COLO829 (cell line): ENCODE data around the gene SPTAN1.

Experiments used
- DNase-seq: peaks from one replicate; pipeline ENCODE4 v3.0.0; 2012; ENCODE audit warnings: low spot score

SPTAN1 gene

GRCh38 chr9:128600099-128600498 is 47.7 kb downstream of the SPTAN1 start:
- no peak for DNase-seq

GRCh38 chr9:128603697-128604096 is 51.3 kb downstream of the SPTAN1 start:
- no peak for DNase-seq

GRCh38 chr9:128607642-128608350 is 55.4 kb downstream of the SPTAN1 start:
- no peak for DNase-seq

GRCh38 chr9:128610897-128611296 is 58.5 kb downstream of the SPTAN1 start:
- DNase-seq: no peak

- no peak for DNase-seq
These were observed 59.4 kb downstream of the SPTAN1 start for GRCh38 chr9:128611600-128612394.

- no peak for DNase-seq
These were observed 62.3 kb downstream of the SPTAN1 start for GRCh38 chr9:128614728-128615127.

GRCh38 chr9:128615571-128615970 is 63.2 kb downstream of the SPTAN1 start:
- no peak for DNase-seq

GRCh38 chr9:128617943-128618342 is 65.6 kb downstream of the SPTAN1 start:
- no peak for DNase-seq

GRCh38 chr9:128619127-128619526 is 66.7 kb downstream of the SPTAN1 start:
- DNase-seq: no peak

- no peak for DNase-seq
These were observed 67.4 kb downstream of the SPTAN1 start for GRCh38 chr9:128619779-128620178.

- DNase-seq: no peak
These were observed 69.5 kb downstream of the SPTAN1 start for GRCh38 chr9:128621730-128622455.

- DNase-seq: no peak
These were observed 72.2 kb downstream of the SPTAN1 start for GRCh38 chr9:128624566-128624965.

- no peak for DNase-seq
These were observed 73.2 kb downstream of the SPTAN1 start for GRCh38 chr9:128625391-128626146.

GRCh38 chr9:128626181-128626580 is 73.8 kb downstream of the SPTAN1 start:
- no peak for DNase-seq

- no peak for DNase-seq
These were observed 74.8 kb downstream of the SPTAN1 start for GRCh38 chr9:128627127-128627715.

GRCh38 chr9:128627906-128628305 is 75.5 kb downstream of the SPTAN1 start:
- no peak for DNase-seq

- DNase-seq: no peak
These were observed 76.2 kb downstream of the SPTAN1 start for GRCh38 chr9:128628471-128629048.

- no peak for DNase-seq
These were observed 76.7 kb downstream of the SPTAN1 start for GRCh38 chr9:128629136-128629535.

GRCh38 chr9:128629852-128630545 is 77.6 kb downstream of the SPTAN1 start:
- no peak for DNase-seq

- no peak for DNase-seq
These were observed 79.2 kb downstream of the SPTAN1 start for GRCh38 chr9:128631636-128632035.

GRCh38 chr9:128632066-128632465 is 79.7 kb downstream of the SPTAN1 start:
- no peak for DNase-seq
